Right atrium auricular region (tissue), 2 donors: ENCODE data around the gene MYLIP. TPM values are rescaled to one million over a fixed set of nuclear protein-coding genes. Genes with fewer than 3 reads are reported as not detected.

ENCODE experiments used
- DNase-seq: peaks from one replicate; pipeline ENCODE4 v3.0.0-alpha.2; 2019; ENCODE audit warnings: low spot score
- H3K27ac ChIP-seq, 2 donors: fragments of 200-600 bp; sonication (generic); 1 replicate in 1 of 2; 2 replicates in 1 of 2; pipeline ENCODE4 v1.5.1; 2016 to 2019
- H3K27me3 ChIP-seq, 2 donors: fragments of 200-600 bp; sonication (generic); one replicate each; pipeline versions ENCODE4 v1.5.1 to v1.6.0; 2017 to 2019
- H3K36me3 ChIP-seq: fragments of 200-600 bp; sonication (generic); one replicate; pipeline ENCODE4 v1.5.1; 2016
- H3K4me1 ChIP-seq, 2 donors: fragments of 200-600 bp; sonication (generic); one replicate each; pipeline versions ENCODE4 v1.5.1 to v1.6.0; 2017 to 2019
- H3K4me3 ChIP-seq, 2 donors: fragments of 200-600 bp; sonication (generic); 1 replicate in 1 of 2; 2 replicates in 1 of 2; pipeline ENCODE4 v1.5.1; 2017 to 2019; ENCODE audit warnings: mild to moderate bottlenecking in 1 of 2, moderate library complexity in 1 of 2
- H3K9me3 ChIP-seq, 2 donors: fragments of 200-600 bp; sonication (generic); one replicate each; pipeline ENCODE4 v1.5.1; 2019
- total RNA-seq, 2 donors: library from RNA; depleted of rRNA; stranded (reverse); fragments of >200 nt; gene quantifications; one replicate each; pipeline ENCODE4 v1.1.0, GENCODE V29; 2016
- TF ChIP-seq, protein P1 (sequence below), 2 donors: fragments of 200-600 bp; sonication (generic); IDR thresholded peaks; one replicate each; pipeline ENCODE4 v1.5.1; 2019; ENCODE audit warnings: antibody characterized with exemption in 2 of 2

Gene MYLIP
- total RNA-seq, 2 donors from 2014 or later, result 15.6 to 25.1 TPM

GRCh38 chr6:16092140-16092539 is 36.7 kb upstream of the MYLIP start:
- no peaks in the 10 kb centered on the region for H3K4me1 ChIP-seq
- H3K9me3 ChIP-seq, result no peaks in the 10 kb centered on the region
- no peak overlapping the region for H3K4me3 ChIP-seq
- H3K36me3 ChIP-seq, result no peaks in the 10 kb centered on the region
- H3K27ac ChIP-seq, result no peak overlapping the region
- H3K27me3 ChIP-seq, result no peaks in the 10 kb centered on the region
- DNase-seq, result no peak
- TF ChIP-seq, protein P1, sequence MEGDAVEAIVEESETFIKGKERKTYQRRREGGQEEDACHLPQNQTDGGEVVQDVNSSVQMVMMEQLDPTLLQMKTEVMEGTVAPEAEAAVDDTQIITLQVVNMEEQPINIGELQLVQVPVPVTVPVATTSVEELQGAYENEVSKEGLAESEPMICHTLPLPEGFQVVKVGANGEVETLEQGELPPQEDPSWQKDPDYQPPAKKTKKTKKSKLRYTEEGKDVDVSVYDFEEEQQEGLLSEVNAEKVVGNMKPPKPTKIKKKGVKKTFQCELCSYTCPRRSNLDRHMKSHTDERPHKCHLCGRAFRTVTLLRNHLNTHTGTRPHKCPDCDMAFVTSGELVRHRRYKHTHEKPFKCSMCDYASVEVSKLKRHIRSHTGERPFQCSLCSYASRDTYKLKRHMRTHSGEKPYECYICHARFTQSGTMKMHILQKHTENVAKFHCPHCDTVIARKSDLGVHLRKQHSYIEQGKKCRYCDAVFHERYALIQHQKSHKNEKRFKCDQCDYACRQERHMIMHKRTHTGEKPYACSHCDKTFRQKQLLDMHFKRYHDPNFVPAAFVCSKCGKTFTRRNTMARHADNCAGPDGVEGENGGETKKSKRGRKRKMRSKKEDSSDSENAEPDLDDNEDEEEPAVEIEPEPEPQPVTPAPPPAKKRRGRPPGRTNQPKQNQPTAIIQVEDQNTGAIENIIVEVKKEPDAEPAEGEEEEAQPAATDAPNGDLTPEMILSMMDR (IDR thresholded peaks at IDR 0.05), result no peak

DNA sequence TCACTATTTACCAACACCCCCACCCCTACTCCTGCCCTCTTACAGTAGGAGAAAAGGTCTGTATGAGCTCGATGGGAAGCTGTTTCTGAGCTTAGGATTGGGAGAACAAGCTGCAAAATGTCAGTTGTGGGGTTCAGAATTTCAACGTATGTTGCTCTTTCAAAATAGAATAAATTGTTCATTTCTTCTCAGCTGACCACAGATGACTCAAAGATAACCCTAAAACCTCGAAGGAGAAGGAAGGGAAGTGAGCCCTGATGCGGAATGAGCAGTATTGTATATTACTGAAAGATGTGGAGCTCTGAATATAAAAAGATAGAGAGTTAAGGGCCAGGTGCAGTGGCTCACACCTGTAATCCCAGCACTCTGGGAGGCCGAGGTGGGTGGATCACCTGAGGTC is 35.9 kb upstream of the MYLIP start:
- Histone ChIP-seq H3K36me3 (no peaks in the 10 kb centered on the region), H3K4me3 (no peak overlapping the region), H3K27me3 (no peaks in the 10 kb centered on the region), H3K9me3 (no peaks in the 10 kb centered on the region), H3K4me1 (no peaks in the 10 kb centered on the region), H3K27ac (no peak overlapping the region)
- DNase-seq, result no peak
- TF ChIP-seq, protein P1 (IDR thresholded peaks at IDR 0.05), result no peak

DNA sequence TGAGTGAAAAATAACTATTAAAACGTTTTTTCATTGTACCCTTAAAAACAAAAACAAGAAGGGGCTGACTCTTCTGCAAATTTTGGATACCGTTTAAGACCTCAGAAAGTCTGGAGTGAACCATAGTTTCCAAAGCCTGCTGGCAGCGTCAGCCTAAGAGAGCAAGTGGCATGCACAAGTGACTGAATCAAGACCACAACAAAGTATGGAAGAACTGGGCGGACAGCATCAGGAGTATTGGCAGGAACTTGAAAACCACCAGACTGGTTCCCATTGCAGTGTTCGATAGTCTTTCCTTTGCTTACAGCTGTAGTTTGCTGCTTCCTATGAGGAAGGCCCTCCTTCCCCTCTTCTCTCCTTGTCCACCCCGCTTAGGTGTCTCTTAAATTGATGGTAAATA is 33.7 kb upstream of the MYLIP start:
- TF ChIP-seq, protein P1 (IDR thresholded peaks at IDR 0.05), result no peak

DNA sequence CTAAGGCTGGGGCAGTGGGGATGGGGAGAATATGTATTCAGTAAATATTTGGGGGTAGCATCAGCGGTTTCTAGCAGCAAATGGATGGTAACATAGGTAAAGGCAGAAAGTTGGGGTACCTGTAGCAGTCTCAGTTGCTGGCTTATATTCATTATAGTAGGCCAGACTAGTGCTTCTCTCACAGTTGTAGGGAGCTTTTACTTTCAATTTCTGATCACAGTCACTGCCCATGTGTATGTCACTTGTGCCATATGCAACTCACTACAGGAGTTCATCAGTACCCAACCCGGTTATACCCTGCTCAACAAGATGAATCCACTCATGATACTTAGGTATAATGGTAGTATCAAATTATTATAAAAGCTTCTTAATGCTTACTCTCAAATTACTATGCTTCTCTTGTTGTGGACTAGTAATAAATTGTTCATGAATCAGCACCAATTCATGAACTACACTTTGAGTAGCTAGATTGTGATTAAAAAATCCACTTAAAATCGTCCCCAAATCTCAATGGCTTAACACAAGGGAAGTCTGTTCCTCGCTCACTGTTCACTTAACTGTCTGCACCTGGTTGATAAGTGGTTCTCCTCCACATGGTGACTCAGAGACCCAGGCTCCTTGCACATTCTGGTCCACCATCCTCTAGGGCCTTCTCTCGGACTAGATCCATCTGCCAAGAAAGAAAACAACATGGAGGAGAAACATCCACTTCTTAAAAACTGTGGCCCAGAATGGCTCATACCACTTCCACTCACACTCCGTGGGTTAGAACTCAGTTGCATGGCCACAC is 31.3 kb upstream of the MYLIP start:
- Histone ChIP-seq H3K36me3 (no peaks in the 10 kb centered on the region), H3K27me3 (no peaks in the 10 kb centered on the region), H3K4me3 (no peak overlapping the region), H3K27ac (no peak overlapping the region), H3K9me3 (no peaks in the 10 kb centered on the region), H3K4me1 (no peaks in the 10 kb centered on the region)
- TF ChIP-seq, protein P1 (IDR thresholded peaks at IDR 0.05), result no peak
- DNase-seq, result no peak

More for the DNA sequence above, 33.7 kb upstream of the MYLIP start:
- H3K4me1 ChIP-seq, result no peaks in the 10 kb centered on the region
- no peaks in the 10 kb centered on the region for H3K9me3 ChIP-seq
- H3K4me3 ChIP-seq, result no peak overlapping the region
- no peak overlapping the region for H3K27ac ChIP-seq
- no peak for DNase-seq
- H3K27me3 ChIP-seq, result no peaks in the 10 kb centered on the region
- H3K36me3 ChIP-seq, result no peaks in the 10 kb centered on the region

GRCh38 chr6:16098211-16098610 is 30.7 kb upstream of the MYLIP start:
- H3K9me3 ChIP-seq, result no peaks in the 10 kb centered on the region
- H3K4me3 ChIP-seq, result no peak overlapping the region
- H3K36me3 ChIP-seq, result no peaks in the 10 kb centered on the region
- H3K27me3 ChIP-seq, result no peaks in the 10 kb centered on the region
- no peaks in the 10 kb centered on the region for H3K4me1 ChIP-seq
- no peak overlapping the region for H3K27ac ChIP-seq
- no peak for DNase-seq
- TF ChIP-seq, protein P1 (IDR thresholded peaks at IDR 0.05), result no peak

GRCh38 chr6:16102208-16102607 is 26.7 kb upstream of the MYLIP start:
- no peak overlapping the region for H3K4me3 ChIP-seq
- TF ChIP-seq, protein P1 (IDR thresholded peaks at IDR 0.05), result no peak
- no peaks in the 10 kb centered on the region for H3K36me3 ChIP-seq
- H3K4me1 ChIP-seq, result peaks cover 0 to 7% of the 10 kb centered on the region in 2 donors
- no peak overlapping the region for H3K27ac ChIP-seq
- no peaks in the 10 kb centered on the region for H3K27me3 ChIP-seq
- no peaks in the 10 kb centered on the region for H3K9me3 ChIP-seq
- DNase-seq, result no peak
